Esophagus squamous epithelium (tissue), 5 donors: ENCODE data around the gene COL4A3. TPM values are rescaled to one million over a fixed set of nuclear protein-coding genes. Genes with fewer than 3 reads are reported as not detected.

Experiments
- DNase-seq: peaks from one replicate; lab custom pipeline; 2025; lab: John Stamatoyannopoulos, UW
- H3K27ac ChIP-seq, 4 donors: fragments of 200-600 bp; sonication (generic); one replicate each; pipeline ENCODE4 v1.5.1; 2016 to 2019; ENCODE audit warnings: mild to moderate bottlenecking in 1 of 4
- H3K27me3 ChIP-seq, 4 donors: fragments of 200-600 bp; sonication (generic); 1 replicate in 3 of 4; 2 replicates in 1 of 4; pipeline versions ENCODE4 v1.5.1 to v1.6.0; 2017 to 2021; ENCODE audit warnings: antibody characterized with exemption in 1 of 4
- H3K36me3 ChIP-seq, 3 donors: fragments of 200-600 bp; sonication (generic); one replicate each; pipeline ENCODE4 v1.5.1; 2016 to 2019
- H3K4me1 ChIP-seq, 3 donors: fragments of 200-600 bp; sonication (generic); one replicate each; pipeline ENCODE4 v1.5.1; 2017 to 2019
- H3K4me3 ChIP-seq, 4 donors: fragments of 200-600 bp; sonication (generic); 1 replicate in 3 of 4; 2 replicates in 1 of 4; pipeline ENCODE4 v1.5.1; 2016 to 2019; ENCODE audit warnings: mild to moderate bottlenecking in 2 of 4, moderate library complexity in 1 of 4
- H3K9me3 ChIP-seq, 3 donors: fragments of 200-600 bp; sonication (generic); one replicate each; pipeline ENCODE4 v1.5.1; 2016 to 2019
- POLR2A ChIP-seq, 4 donors: fragments of 450-650 bp; IDR thresholded peaks; one replicate each; pipeline ENCODE4 v1.6.1; 2017; ENCODE audit warnings: antibody characterized with exemption in 4 of 4, mild to moderate bottlenecking in 4 of 4, moderate library complexity in 3 of 4
- WGBS, 2 donors: methylation state at CpG; one replicate each; pipeline ENCODE4 v1.1.5; 2018; 5-methylcytosine and 5-hydroxymethylcytosine counted together
- intact Hi-C: fragments of 100-400 bp; cut with DNase I; formaldehyde crosslinking; loops from one replicate; pipeline ENCODE4 v1.15.0; 2022
- total RNA-seq, 4 donors: library from RNA; depleted of rRNA; stranded (reverse); fragments of >200 nt; gene quantifications; one replicate each; pipeline ENCODE4 v1.1.0, GENCODE V29; 2016
- TF ChIP-seq, protein P1 (sequence below), 6 experiments: fragments of 450-650 bp in 4 of 6; fragments of 200-600 bp in 2 of 6; sonication (generic) in 2 of 6; IDR thresholded peaks; one replicate each; pipeline ENCODE4 v1.5.1; 2016 to 2019; ENCODE audit warnings: antibody characterized with exemption in 6 of 6, mild to moderate bottlenecking in 4 of 6, moderate library complexity in 4 of 6
- donor health status: DM: yes; HTN: yes; CAD: no.

COL4A3 gene
- total RNA-seq, 4 donors from 2014 or later, result 0.11 to 2.5 (median 0.38) TPM

DNA sequence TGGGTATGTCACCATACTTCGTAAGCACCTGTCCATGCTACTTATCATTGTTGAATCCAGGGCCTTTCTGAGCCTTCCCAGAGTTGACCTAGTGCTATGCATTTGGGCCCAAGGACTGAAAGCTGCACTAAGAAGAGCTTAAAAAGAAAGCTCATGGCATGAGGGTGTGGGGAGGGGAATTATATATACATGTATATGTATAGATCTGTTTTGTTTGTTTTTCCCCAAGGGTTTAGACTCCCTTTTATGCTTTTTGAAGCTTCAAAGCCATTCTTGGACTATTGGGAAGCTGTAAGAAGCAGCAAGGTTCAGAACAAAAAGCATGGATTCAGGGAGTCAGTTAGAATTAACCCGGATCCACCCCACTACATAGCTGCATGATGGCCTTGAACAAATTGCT lies 183.9 kb downstream of the COL4A3 start:
- H3K4me1 ChIP-seq, result no peaks in the 10 kb centered on the region
- H3K27ac ChIP-seq, result no peak overlapping the region
- H3K27me3 ChIP-seq, result no peaks in the 10 kb centered on the region
- TF ChIP-seq, protein P1, sequence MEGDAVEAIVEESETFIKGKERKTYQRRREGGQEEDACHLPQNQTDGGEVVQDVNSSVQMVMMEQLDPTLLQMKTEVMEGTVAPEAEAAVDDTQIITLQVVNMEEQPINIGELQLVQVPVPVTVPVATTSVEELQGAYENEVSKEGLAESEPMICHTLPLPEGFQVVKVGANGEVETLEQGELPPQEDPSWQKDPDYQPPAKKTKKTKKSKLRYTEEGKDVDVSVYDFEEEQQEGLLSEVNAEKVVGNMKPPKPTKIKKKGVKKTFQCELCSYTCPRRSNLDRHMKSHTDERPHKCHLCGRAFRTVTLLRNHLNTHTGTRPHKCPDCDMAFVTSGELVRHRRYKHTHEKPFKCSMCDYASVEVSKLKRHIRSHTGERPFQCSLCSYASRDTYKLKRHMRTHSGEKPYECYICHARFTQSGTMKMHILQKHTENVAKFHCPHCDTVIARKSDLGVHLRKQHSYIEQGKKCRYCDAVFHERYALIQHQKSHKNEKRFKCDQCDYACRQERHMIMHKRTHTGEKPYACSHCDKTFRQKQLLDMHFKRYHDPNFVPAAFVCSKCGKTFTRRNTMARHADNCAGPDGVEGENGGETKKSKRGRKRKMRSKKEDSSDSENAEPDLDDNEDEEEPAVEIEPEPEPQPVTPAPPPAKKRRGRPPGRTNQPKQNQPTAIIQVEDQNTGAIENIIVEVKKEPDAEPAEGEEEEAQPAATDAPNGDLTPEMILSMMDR (IDR thresholded peaks at IDR 0.05), result no peak
- TF ChIP-seq POLR2A (IDR thresholded peaks at IDR 0.05), result no peak
- no peak overlapping the region for H3K4me3 ChIP-seq
- no peak for DNase-seq
- 88 to 100% methylated on average over 1 to 2 of the region's 2 CpGs for WGBS, 2 donors
- intact Hi-C loops, result no loop called here
- no peaks in the 10 kb centered on the region for H3K9me3 ChIP-seq
- peaks cover 0 to 67% (median under 1%) of the 10 kb centered on the region in 3 donors for H3K36me3 ChIP-seq

DNA sequence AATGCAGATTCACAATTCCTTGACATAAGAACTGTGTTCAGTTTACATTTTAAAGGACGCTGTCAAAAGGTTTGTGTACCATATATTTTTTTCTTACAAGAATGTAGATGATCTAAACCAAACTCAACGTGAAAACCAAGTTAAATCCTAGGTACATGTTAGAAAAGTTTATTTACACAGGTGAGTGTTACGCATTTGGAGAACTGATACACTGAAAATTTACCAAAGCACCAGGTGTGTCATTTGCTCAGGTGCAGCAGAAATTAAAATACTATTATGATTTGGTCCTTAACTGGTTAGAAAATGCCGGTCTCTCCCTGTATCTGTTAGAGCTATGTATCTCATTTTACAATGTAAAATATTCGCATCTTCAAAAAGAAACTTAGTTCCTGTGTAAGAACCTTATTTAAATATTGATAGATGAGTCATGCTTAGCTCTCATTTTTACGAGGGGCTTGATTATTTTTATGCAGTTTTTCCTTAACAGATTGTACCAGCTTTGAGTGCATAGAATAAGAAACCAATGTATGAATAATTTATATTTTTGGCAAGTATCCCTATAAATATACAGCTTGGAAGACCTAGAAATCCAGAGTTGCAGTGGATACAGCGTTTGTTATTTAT lies 185.7 kb downstream of the COL4A3 start:
- TF ChIP-seq, protein P1 (IDR thresholded peaks at IDR 0.05), result no peak
- intact Hi-C loops, result no loop called here
- 84 to 86% methylated on average over 7 of the region's 7 CpGs for WGBS, 2 donors

DNA sequence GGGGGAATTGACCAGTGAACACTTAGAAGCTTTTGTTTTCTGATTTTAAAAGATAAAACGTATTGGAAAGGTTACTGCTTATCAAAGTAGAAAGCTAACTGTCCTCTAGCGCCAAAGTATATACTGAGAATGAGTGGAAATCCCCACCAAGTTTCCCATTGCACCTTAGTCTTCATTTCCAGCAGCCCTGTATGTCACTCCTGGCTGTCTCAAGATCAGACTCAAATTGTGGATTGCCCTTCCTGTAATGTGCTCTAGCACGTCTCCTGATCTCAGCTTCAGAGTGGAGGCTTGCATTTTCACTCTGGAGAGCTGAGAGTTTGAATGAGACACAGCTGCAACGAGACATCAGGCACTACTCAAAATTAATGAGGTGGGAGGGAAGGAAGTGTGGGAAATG lies 187.2 kb downstream of the COL4A3 start:
- Histone ChIP-seq H3K36me3 (peaks cover 0 to 76% (median 7%) of the 10 kb centered on the region in 3 donors), H3K4me1 (no peaks in the 10 kb centered on the region)

More for the DNA sequence above, 185.7 kb downstream of the COL4A3 start:
- peaks cover 0 to 68% (median 0%) of the 10 kb centered on the region in 3 donors for H3K36me3 ChIP-seq
- H3K4me3 ChIP-seq, result no peak overlapping the region
- H3K27me3 ChIP-seq, result no peaks in the 10 kb centered on the region
- H3K4me1 ChIP-seq, result no peaks in the 10 kb centered on the region
- DNase-seq, result no peak
- no peaks in the 10 kb centered on the region for H3K9me3 ChIP-seq
- no peak overlapping the region for H3K27ac ChIP-seq

DNA sequence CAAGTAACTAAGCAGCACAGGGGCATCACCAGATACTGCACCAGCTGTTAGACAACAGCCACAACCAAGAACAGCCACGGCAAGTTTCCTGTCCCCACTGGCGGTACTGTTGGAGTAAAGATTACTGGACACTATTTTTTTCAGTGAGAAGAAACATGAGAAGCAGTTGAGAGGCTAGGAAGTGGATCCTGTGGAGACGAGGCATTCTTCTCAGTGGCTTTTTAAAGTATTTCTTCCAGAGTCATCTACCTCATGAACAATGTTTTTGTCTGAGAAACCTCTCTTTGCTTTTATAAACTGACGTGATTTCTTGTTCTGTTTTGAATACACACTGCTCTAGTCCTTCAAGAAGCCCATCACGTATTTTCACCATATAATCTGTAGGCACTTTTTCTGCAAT lies 195.9 kb downstream of the COL4A3 start:
- H3K27me3 ChIP-seq, result no peaks in the 10 kb centered on the region
- H3K4me3 ChIP-seq, result no peak overlapping the region
- TF ChIP-seq, protein P1 (IDR thresholded peaks at IDR 0.05), result no peak
- TF ChIP-seq POLR2A (IDR thresholded peaks at IDR 0.05), result no peak
- DNase-seq, result no peak
- H3K27ac ChIP-seq, result no peak overlapping the region
- WGBS, 2 donors, result 78 to 89% methylated on average over 5 of the region's 5 CpGs
- H3K4me1 ChIP-seq, result no peaks in the 10 kb centered on the region
- H3K9me3 ChIP-seq, result no peaks in the 10 kb centered on the region
- peaks cover 0 to 57% (median 17%) of the 10 kb centered on the region in 3 donors for H3K36me3 ChIP-seq
- intact Hi-C loops, result no loop called here

More for the DNA sequence above, 187.2 kb downstream of the COL4A3 start:
- intact Hi-C loops, result no loop called here
- Histone ChIP-seq H3K4me3 (no peak overlapping the region), H3K9me3 (no peaks in the 10 kb centered on the region), H3K27ac (no peak overlapping the region), H3K27me3 (no peaks in the 10 kb centered on the region)
- no peak for TF ChIP-seq POLR2A (IDR thresholded peaks at IDR 0.05)
- TF ChIP-seq, protein P1 (IDR thresholded peaks at IDR 0.05), result no peak
- 54 to 65% methylated on average over 4 of the region's 4 CpGs for WGBS, 2 donors
- DNase-seq, result no peak

DNA sequence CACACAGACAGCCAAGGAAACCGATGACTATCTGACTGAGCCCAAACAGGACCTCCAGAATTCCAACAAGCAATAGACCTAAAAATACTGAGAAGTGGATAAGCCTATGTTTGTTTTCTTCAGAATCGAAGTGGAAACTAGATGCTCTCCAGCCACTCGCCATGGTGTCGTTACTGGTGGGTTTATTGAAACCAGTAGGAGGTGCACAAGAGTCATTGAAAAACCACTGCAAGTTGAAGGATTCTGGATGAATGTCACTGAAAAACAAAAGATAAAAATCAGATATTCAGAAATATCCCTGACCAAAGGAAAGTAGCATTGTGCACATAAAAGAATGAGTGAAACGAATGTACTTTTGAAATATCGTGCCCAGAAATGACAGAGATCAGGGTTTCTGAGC lies 199.3 kb downstream of the COL4A3 start:
- 90 to 91% methylated on average over 6 of the region's 6 CpGs for WGBS, 2 donors

More for the DNA sequence above, 199.3 kb downstream of the COL4A3 start:
- peaks cover 0 to 21% (median 11%) of the 10 kb centered on the region in 3 donors for H3K4me1 ChIP-seq
- no peaks in the 10 kb centered on the region for H3K27me3 ChIP-seq
- no peak for TF ChIP-seq POLR2A (IDR thresholded peaks at IDR 0.05)
- TF ChIP-seq, protein P1 (IDR thresholded peaks at IDR 0.05), result peak in 1 of 6 experiments; percentile 49
- peaks cover 0 to 23% (median 10%) of the 10 kb centered on the region in 3 donors for H3K36me3 ChIP-seq
- no peaks in the 10 kb centered on the region for H3K9me3 ChIP-seq
- H3K4me3 ChIP-seq, result no peak overlapping the region
- intact Hi-C loops, result no loop called here
- DNase-seq, result no peak
- H3K27ac ChIP-seq, result no peak overlapping the region

Other genes starting within 250 kb of the COL4A3 start
- gene COL4A4, start 419 bp upstream of the COL4A3 start, total RNA-seq, result 1 to 10 TPM in 2 of 4 donors, under 1 TPM in 2; 0.40 to 2.3 (median 0.93) TPM
- 10 to 100 TPM; 66.8 to 91.0 (median 84.8) TPM for gene MFF, start 160.6 kb downstream of the COL4A3 start, total RNA-seq
- not detected for gene TM4SF20, start 214.7 kb downstream of the COL4A3 start, total RNA-seq
- not detected for gene SCYGR1, start 223.3 kb downstream of the COL4A3 start, total RNA-seq